WTC11 (cell line): ENCODE measurements around the gene XAGE1B.

ENCODE experiments used
- SP1 ChIP-seq: sonication (generic); formaldehyde crosslinking; conservative IDR thresholded peaks from 2 replicates; pipeline ENCODE4 v1.8.1; 2022; ENCODE audit warnings: missing genetic modification reagents
- ZNF138 ChIP-seq: sonication (generic); formaldehyde crosslinking; conservative IDR thresholded peaks from 2 replicates; pipeline ENCODE4 v1.8.1; 2022; ENCODE audit warnings: mild to moderate bottlenecking, moderate library complexity, missing genetic modification reagents
- TF ChIP-seq, protein P1 (sequence below): fragments of 200-600 bp; IDR thresholded peaks from 2 replicates; pipeline ENCODE4 v1.8.0; 2022; ENCODE audit warnings: antibody characterized with exemption
- TF ChIP-seq, protein P2 (sequence below): sonication (generic); formaldehyde crosslinking; conservative IDR thresholded peaks from 2 replicates; pipeline ENCODE4 v1.8.1; 2022; ENCODE audit warnings: mild to moderate bottlenecking, missing genetic modification reagents
- TF ChIP-seq, protein P3 (sequence below): sonication (generic); formaldehyde crosslinking; IDR thresholded peaks from 2 replicates; pipeline ENCODE4 v1.8.0; 2023; ENCODE audit warnings: missing genetic modification reagents
- TF ChIP-seq, protein P4 (sequence below): sonication (generic); formaldehyde crosslinking; IDR thresholded peaks from 2 replicates; pipeline ENCODE4 v1.8.1; 2022; ENCODE audit warnings: low read depth, missing genetic modification reagents, borderline replicate concordance

DNA sequence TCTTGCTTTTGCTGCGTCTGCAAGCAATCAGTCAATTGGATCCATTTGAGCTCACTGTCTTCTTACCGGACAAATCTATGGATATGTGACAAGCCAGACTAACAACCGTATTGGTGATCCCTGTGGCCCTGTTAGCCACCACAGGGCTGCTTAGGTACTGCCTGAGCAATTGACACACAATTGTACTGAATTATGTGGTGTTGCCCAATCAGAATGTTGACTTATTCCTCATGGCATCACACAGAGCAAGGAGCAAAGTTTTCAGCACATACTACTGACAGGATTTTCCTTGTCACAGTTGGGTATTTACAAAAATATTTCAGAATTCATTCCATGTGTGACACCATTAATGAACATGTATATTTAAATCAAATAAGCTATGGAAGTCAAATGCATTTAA lies 41.3 kb upstream of the XAGE1B start:
- TF ChIP-seq SP1 (CRISPR knock-in tag), result no peak
- TF ChIP-seq, protein P1, sequence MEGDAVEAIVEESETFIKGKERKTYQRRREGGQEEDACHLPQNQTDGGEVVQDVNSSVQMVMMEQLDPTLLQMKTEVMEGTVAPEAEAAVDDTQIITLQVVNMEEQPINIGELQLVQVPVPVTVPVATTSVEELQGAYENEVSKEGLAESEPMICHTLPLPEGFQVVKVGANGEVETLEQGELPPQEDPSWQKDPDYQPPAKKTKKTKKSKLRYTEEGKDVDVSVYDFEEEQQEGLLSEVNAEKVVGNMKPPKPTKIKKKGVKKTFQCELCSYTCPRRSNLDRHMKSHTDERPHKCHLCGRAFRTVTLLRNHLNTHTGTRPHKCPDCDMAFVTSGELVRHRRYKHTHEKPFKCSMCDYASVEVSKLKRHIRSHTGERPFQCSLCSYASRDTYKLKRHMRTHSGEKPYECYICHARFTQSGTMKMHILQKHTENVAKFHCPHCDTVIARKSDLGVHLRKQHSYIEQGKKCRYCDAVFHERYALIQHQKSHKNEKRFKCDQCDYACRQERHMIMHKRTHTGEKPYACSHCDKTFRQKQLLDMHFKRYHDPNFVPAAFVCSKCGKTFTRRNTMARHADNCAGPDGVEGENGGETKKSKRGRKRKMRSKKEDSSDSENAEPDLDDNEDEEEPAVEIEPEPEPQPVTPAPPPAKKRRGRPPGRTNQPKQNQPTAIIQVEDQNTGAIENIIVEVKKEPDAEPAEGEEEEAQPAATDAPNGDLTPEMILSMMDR, result no peak
- TF ChIP-seq, protein P2, sequence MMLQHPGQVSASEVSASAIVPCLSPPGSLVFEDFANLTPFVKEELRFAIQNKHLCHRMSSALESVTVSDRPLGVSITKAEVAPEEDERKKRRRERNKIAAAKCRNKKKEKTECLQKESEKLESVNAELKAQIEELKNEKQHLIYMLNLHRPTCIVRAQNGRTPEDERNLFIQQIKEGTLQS (CRISPR knock-in tag), result no peak
- TF ChIP-seq ZNF138 (CRISPR knock-in tag), result no peak
- TF ChIP-seq, protein P3, sequence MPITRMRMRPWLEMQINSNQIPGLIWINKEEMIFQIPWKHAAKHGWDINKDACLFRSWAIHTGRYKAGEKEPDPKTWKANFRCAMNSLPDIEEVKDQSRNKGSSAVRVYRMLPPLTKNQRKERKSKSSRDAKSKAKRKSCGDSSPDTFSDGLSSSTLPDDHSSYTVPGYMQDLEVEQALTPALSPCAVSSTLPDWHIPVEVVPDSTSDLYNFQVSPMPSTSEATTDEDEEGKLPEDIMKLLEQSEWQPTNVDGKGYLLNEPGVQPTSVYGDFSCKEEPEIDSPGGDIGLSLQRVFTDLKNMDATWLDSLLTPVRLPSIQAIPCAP, result no peak
- TF ChIP-seq, protein P4, sequence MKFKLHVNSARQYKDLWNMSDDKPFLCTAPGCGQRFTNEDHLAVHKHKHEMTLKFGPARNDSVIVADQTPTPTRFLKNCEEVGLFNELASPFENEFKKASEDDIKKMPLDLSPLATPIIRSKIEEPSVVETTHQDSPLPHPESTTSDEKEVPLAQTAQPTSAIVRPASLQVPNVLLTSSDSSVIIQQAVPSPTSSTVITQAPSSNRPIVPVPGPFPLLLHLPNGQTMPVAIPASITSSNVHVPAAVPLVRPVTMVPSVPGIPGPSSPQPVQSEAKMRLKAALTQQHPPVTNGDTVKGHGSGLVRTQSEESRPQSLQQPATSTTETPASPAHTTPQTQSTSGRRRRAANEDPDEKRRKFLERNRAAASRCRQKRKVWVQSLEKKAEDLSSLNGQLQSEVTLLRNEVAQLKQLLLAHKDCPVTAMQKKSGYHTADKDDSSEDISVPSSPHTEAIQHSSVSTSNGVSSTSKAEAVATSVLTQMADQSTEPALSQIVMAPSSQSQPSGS (CRISPR knock-in tag), result no peak
